HEK293 (cell line): ENCODE data around the gene WDHD1.

Source experiments
- CTCF ChIA-PET: fragments of 350-600 bp; formaldehyde crosslinking; extraction: SDS; loops from one replicate; lab custom pipeline; 2021; ENCODE audit warnings: antibody characterized with exemption; lab: Yijun Ruan, JAX
- POLR2A ChIA-PET: fragments of 300-600 bp; formaldehyde crosslinking; extraction: SDS; loops from one replicate; lab custom pipeline; 2020; ENCODE audit warnings: antibody characterized with exemption, inconsistent platforms; lab: Yijun Ruan, JAX
- H3K27ac ChIP-seq: fragments of 200-500 bp; sonication (Bioruptor generic); 2 replicates; pipeline ENCODE4 v1.5.1; 2014; ENCODE audit warnings: low read depth, low read length, control low read depth, inconsistent platforms; ENCODE audit errors: extremely low read depth
- H3K36me3 ChIP-seq, 2 experiments: fragments of 200-500 bp in 1 of 2; sonication (Bioruptor generic) in 1 of 2; 1 replicate in 1 of 2; 2 replicates in 1 of 2; pipeline ENCODE4 v1.5.1; 2014 to 2017; ENCODE audit warnings: inconsistent platforms in 2 of 2, low read length in 2 of 2; ENCODE audit not compliant: control insufficient read depth in 2 of 2, insufficient read depth in 1 of 2
- H3K4me1 ChIP-seq: fragments of 200-500 bp; sonication (Bioruptor generic); 2 replicates; pipeline ENCODE4 v1.5.1; 2014; ENCODE audit warnings: mild to moderate bottlenecking, low read length, inconsistent platforms; ENCODE audit not compliant: control insufficient read depth, insufficient read depth
- H3K4me3 ChIP-seq: 2 replicates; pipeline ENCODE4 v1.5.1; 2011; ENCODE audit warnings: low read depth, mild to moderate bottlenecking, control low read depth, low read length, moderate library complexity
- H3K9me3 ChIP-seq: fragments of 200-500 bp; sonication (Bioruptor generic); 2 replicates; pipeline ENCODE4 v1.5.1; 2014; ENCODE audit warnings: low read depth, low read length, inconsistent platforms; ENCODE audit not compliant: control insufficient read depth, insufficient read depth
- HOXD13 ChIP-seq: sonication (generic); formaldehyde crosslinking; IDR thresholded peaks from 2 replicates; pipeline ENCODE4 v1.8.0; 2022; ENCODE audit warnings: missing genetic modification reagents, borderline replicate concordance
- KLF16 ChIP-seq: fragments of 450-650 bp; formaldehyde crosslinking; IDR thresholded peaks from 2 replicates; pipeline ENCODE4 v1.5.1; 2017; ENCODE audit warnings: missing biosample characterization, missing genetic modification characterization
- MZF1 ChIP-seq: fragments of 450-650 bp; formaldehyde crosslinking; IDR thresholded peaks from 2 replicates; pipeline ENCODE4 v1.5.1; 2017; ENCODE audit warnings: missing biosample characterization, missing genetic modification characterization, borderline replicate concordance
- YY1 ChIP-seq: fragments of 450-650 bp; formaldehyde crosslinking; IDR thresholded peaks from 2 replicates; pipeline ENCODE4 v1.5.1; 2018; ENCODE audit warnings: missing biosample characterization, missing genetic modification characterization
- ZBTB49 ChIP-seq: fragments of 450-650 bp; formaldehyde crosslinking; IDR thresholded peaks from 2 replicates; pipeline ENCODE4 v1.5.1; 2016; ENCODE audit warnings: missing biosample characterization, missing genetic modification characterization, low read depth
- ZEB2 ChIP-seq: fragments of 450-650 bp; formaldehyde crosslinking; IDR thresholded peaks from 2 replicates; pipeline ENCODE4 v1.5.1; 2016; ENCODE audit warnings: missing biosample characterization, missing genetic modification characterization
- ZNF10 ChIP-seq: fragments of 450-650 bp; formaldehyde crosslinking; IDR thresholded peaks from 2 replicates; pipeline ENCODE4 v1.5.1; 2017; ENCODE audit warnings: missing biosample characterization, missing genetic modification characterization
- ZNF112 ChIP-seq: fragments of 450-650 bp; formaldehyde crosslinking; IDR thresholded peaks from 2 replicates; pipeline ENCODE4 v1.5.0; 2017; ENCODE audit warnings: missing biosample characterization, missing genetic modification characterization
- ZNF133 ChIP-seq: fragments of 450-650 bp; formaldehyde crosslinking; IDR thresholded peaks from 2 replicates; pipeline ENCODE4 v1.5.1; 2016; ENCODE audit warnings: missing biosample characterization, missing genetic modification characterization
- ZNF155 ChIP-seq: fragments of 450-650 bp; formaldehyde crosslinking; IDR thresholded peaks from 2 replicates; pipeline ENCODE4 v1.5.1; 2016; ENCODE audit warnings: missing biosample characterization, missing genetic modification characterization
- ZNF175 ChIP-seq: fragments of 450-650 bp; formaldehyde crosslinking; IDR thresholded peaks from 2 replicates; pipeline ENCODE4 v1.5.1; 2016; ENCODE audit warnings: missing biosample characterization, missing genetic modification characterization
- ZNF2 ChIP-seq: fragments of 450-650 bp; formaldehyde crosslinking; IDR thresholded peaks from 2 replicates; pipeline ENCODE4 v1.5.1; 2016; ENCODE audit warnings: missing biosample characterization, missing genetic modification characterization
- ZNF341 ChIP-seq: fragments of 450-650 bp; formaldehyde crosslinking; IDR thresholded peaks from 2 replicates; pipeline ENCODE4; 2016; ENCODE audit warnings: low read depth, missing biosample characterization, missing genetic modification characterization
- ZNF621 ChIP-seq: fragments of 450-650 bp; formaldehyde crosslinking; IDR thresholded peaks from 2 replicates; pipeline ENCODE4 v1.5.1; 2017; ENCODE audit warnings: missing biosample characterization, missing genetic modification characterization
- ZXDB ChIP-seq: fragments of 450-650 bp; formaldehyde crosslinking; IDR thresholded peaks from 2 replicates; pipeline ENCODE4 v1.5.1; 2016; ENCODE audit warnings: missing biosample characterization, missing genetic modification characterization
- TF ChIP-seq, protein P1 (sequence below): fragments of 450-650 bp; formaldehyde crosslinking; IDR thresholded peaks from 2 replicates; pipeline ENCODE4 v1.5.1; 2016; ENCODE audit warnings: missing biosample characterization, missing genetic modification characterization
- TF ChIP-seq, protein P2 (sequence below): fragments of 450-650 bp; formaldehyde crosslinking; IDR thresholded peaks from 2 replicates; pipeline ENCODE4 v1.5.1; 2016; ENCODE audit warnings: missing biosample characterization, missing genetic modification characterization

The WDHD1 gene

GRCh38 chr14:55051423-55052268, 24.7 kb upstream of the WDHD1 start, which contains the start of gene MAPK1IP1L (continued):
- TF ChIP-seq, protein P1, sequence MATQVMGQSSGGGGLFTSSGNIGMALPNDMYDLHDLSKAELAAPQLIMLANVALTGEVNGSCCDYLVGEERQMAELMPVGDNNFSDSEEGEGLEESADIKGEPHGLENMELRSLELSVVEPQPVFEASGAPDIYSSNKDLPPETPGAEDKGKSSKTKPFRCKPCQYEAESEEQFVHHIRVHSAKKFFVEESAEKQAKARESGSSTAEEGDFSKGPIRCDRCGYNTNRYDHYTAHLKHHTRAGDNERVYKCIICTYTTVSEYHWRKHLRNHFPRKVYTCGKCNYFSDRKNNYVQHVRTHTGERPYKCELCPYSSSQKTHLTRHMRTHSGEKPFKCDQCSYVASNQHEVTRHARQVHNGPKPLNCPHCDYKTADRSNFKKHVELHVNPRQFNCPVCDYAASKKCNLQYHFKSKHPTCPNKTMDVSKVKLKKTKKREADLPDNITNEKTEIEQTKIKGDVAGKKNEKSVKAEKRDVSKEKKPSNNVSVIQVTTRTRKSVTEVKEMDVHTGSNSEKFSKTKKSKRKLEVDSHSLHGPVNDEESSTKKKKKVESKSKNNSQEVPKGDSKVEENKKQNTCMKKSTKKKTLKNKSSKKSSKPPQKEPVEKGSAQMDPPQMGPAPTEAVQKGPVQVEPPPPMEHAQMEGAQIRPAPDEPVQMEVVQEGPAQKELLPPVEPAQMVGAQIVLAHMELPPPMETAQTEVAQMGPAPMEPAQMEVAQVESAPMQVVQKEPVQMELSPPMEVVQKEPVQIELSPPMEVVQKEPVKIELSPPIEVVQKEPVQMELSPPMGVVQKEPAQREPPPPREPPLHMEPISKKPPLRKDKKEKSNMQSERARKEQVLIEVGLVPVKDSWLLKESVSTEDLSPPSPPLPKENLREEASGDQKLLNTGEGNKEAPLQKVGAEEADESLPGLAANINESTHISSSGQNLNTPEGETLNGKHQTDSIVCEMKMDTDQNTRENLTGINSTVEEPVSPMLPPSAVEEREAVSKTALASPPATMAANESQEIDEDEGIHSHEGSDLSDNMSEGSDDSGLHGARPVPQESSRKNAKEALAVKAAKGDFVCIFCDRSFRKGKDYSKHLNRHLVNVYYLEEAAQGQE (tag by site-specific recombination), result no peak
- TF ChIP-seq ZNF112 (tag by site-specific recombination) (no peak), ZNF175 (tag by site-specific recombination) (no peak), ZEB2 (tag by site-specific recombination) (peak; percentile 76), ZNF155 (tag by site-specific recombination) (no peak), ZBTB49 (tag by site-specific recombination) (no peak), YY1 (tag by site-specific recombination) (peak; percentile 25; the same call in 1 of the 2 replicates), ZNF621 (tag by site-specific recombination) (no peak), ZXDB (tag by site-specific recombination) (peak; percentile 75; the same call in 1 of the 2 replicates), ZNF341 (tag by site-specific recombination) (no peak; the same call in 1 of the 2 replicates), HOXD13 (CRISPR knock-in tag) (no peak), ZNF2 (tag by site-specific recombination) (peak; percentile 90), ZNF10 (tag by site-specific recombination) (peak; percentile 41; the same call in 1 of the 2 replicates)
- TF ChIP-seq, protein P2, sequence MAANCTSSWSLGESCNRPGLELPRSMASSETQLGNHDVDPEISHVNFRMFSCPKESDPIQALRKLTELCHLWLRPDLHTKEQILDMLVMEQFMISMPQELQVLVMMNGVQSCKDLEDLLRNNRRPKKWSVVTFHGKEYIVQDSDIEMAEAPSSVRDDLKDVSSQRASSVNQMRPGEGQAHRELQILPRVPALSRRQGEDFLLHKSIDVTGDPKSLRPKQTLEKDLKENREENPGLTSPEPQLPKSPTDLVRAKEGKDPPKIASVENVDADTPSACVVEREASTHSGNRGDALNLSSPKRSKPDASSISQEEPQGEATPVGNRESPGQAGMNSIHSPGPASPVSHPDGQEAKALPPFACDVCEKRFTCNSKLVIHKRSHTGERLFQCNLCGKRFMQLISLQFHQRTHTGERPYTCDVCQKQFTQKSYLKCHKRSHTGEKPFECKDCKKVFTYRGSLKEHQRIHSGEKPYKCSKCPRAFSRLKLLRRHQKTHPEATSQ (tag by site-specific recombination), result peak; percentile 90; the same call in 1 of the 2 replicates
- TF ChIP-seq, all 188 proteins: peak for 79

GRCh38 chr14:55051165-55051422, 24.2 kb upstream of the WDHD1 start:
- H3K4me3 ChIP-seq, result peak overlapping the region; percentile 41
- TF ChIP-seq MZF1 (tag by site-specific recombination) (no peak), ZNF133 (no peak), KLF16 (tag by site-specific recombination) (no peak), ZNF621 (tag by site-specific recombination) (no peak), ZNF155 (tag by site-specific recombination) (no peak)
- peaks cover 18 to 24% of the 10 kb centered on the region in 2 experiments for H3K36me3 ChIP-seq
- peak overlapping the region; percentile 97 for H3K27ac ChIP-seq
- H3K9me3 ChIP-seq, result no peaks in the 10 kb centered on the region
- H3K4me1 ChIP-seq, result peaks cover 3% of the 10 kb centered on the region; the same call in 1 of the 2 replicates
- ChIA-PET POLR2A (interaction anchor here (0.6 to 3.3 kb wide), 18 partner anchors 9 to 224 kb away, joined by 3 to 47 read pairs (median 4); partner anchors contain the start of genes SOCS4 and WDHD1), CTCF (interaction anchor here (0.6 to 3.1 kb wide), 20 partner anchors 9 to 403 kb away, joined by 3 to 11 read pairs (median 3); partner anchors contain the start of genes DLGAP5, SOCS4 and WDHD1)
